Measurements from ENCODE around the gene ADAMTS18. TPM values are rescaled to one million over a fixed set of nuclear protein-coding genes. Genes with fewer than 3 reads are reported as not detected.

Gene ADAMTS18
- total and polyA plus RNA-seq, 9 of the 15 experiments (the other 6 are each of a cell fraction or from before 2014, with no cell fraction given): not detected

GRCh38 chr16:77402118-77402517 lies 32.7 kb downstream of the ADAMTS18 start:
- CTCF ChIA-PET (ENCODE audit: low intra/inter-chr PET ratio): no interaction called here
- Histone ChIP-seq H4K20me1 (replicated peaks; ENCODE audit: control insufficient read depth, insufficient read depth, low read length) (no peaks in the 10 kb centered on the region), H3K9me3 (replicated peaks; ENCODE audit: control insufficient read depth, insufficient read depth, low read depth, low read length) (no peaks in the 10 kb centered on the region), H3K79me2 (ENCODE audit: control insufficient read depth, insufficient read depth, low read length) (no peaks in the 10 kb centered on the region), H3K4me2 (ENCODE audit: insufficient read depth, low read length) (no peak overlapping the region), H3K4me3 (no peak overlapping the region), H3K27ac (ENCODE audit: extremely low read depth, low read depth, low read length) (no peak overlapping the region), H3K4me1 (replicated peaks in 1 of 2; ENCODE audit: control insufficient read depth in 2 of 2, insufficient read depth in 2 of 2, low read length in 2 of 2) (no peaks in the 10 kb centered on the region), H3K27me3 (ENCODE audit: control insufficient read depth in 2 of 2, insufficient read depth in 2 of 2, low read length in 2 of 2) (no peaks in the 10 kb centered on the region), H2AFZ (ENCODE audit: low read depth, low read length) (no peak overlapping the region), H3K36me3 (ENCODE audit: control insufficient read depth, insufficient read depth, low read length) (no peaks in the 10 kb centered on the region), H3K9ac (ENCODE audit: insufficient read depth in 1 of 2, low read depth in 2 of 2, low read length in 2 of 2) (no peak overlapping the region), H3K9me1 (ENCODE audit: control insufficient read depth, insufficient read depth, low read length) (no peaks in the 10 kb centered on the region)
- 8% methylated on average over 6 of the region's 6 CpGs for WGBS (ENCODE audit: insufficient coverage, low coverage, missing lambda C conversion rate)
- no TSS peak for BruUV-seq (replicated peaks)
- ATAC-seq (no peak), FAIRE-seq (no peak), DNase-seq (ENCODE audit: extremely low read depth in 1 of 4, low spot score in 3 of 4) (no peak)
- POLR2A ChIA-PET: no interaction called here
- in situ Hi-C loops (cut with MboI): no loop called here
- intact Hi-C loops (cut with micrococcal nuclease): loop anchor here (10.0 kb wide), 1 partner anchor 183 kb away; no protein-coding TSS in a partner anchor
- TF ChIP-seq HIVEP1 (CRISPR knock-in tag; IDR thresholded peaks at IDR 0.05) (no peak), ZNF408 (CRISPR knock-in tag; IDR thresholded peaks at IDR 0.05; ENCODE audit: low read depth) (no peak), MCM7 (IDR thresholded peaks at IDR 0.05) (no peak), COPS2 (conservative IDR thresholded peaks at IDR 0.05) (no peak), RNF219 (CRISPR knock-in tag; IDR thresholded peaks at IDR 0.05) (no peak), ZNF436 (CRISPR knock-in tag; IDR thresholded peaks at IDR 0.05) (no peak), PHTF2 (CRISPR knock-in tag; IDR thresholded peaks at IDR 0.05) (no peak), RBM15 (IDR thresholded peaks at IDR 0.05; ENCODE audit: insufficient read depth, low read length) (no peak), MIER1 (IDR thresholded peaks at IDR 0.05; ENCODE audit: low read depth) (no peak), YBX1 (IDR thresholded peaks at IDR 0.05) (no peak), STAT5A (IDR thresholded peaks at IDR 0.05; ENCODE audit: borderline replicate concordance, low read length) (no peak), MYBL2 (IDR thresholded peaks at IDR 0.05; ENCODE audit: low read depth) (no peak), MYBL2 (CRISPR knock-in tag; IDR thresholded peaks at IDR 0.05; ENCODE audit: borderline replicate concordance) (no peak), HBP1 (CRISPR knock-in tag; IDR thresholded peaks at IDR 0.05) (no peak), ZNF707 (CRISPR knock-in tag; conservative IDR thresholded peaks at IDR 0.05) (no peak), ZBTB12 (CRISPR knock-in tag; IDR thresholded peaks at IDR 0.05) (no peak), THAP12 (CRISPR knock-in tag; IDR thresholded peaks at IDR 0.05) (no peak), U2AF2 (optimal IDR thresholded peaks at IDR 0.05; ENCODE audit: low read depth, low read length) (no peak), FOXJ2 (tag; IDR thresholded peaks at IDR 0.05) (no peak)
